GM23248 (cell line): Measurements from ENCODE around the gene NEBL.

Experiments used
- EZH2 ChIP-seq: fragments of 200-600 bp; sonication (generic); IDR thresholded peaks from 2 replicates; pipeline ENCODE4 v1.6.1; 2018; ENCODE audit warnings: antibody characterized with exemption, mild to moderate bottlenecking; ENCODE audit not compliant: insufficient read depth, poor library complexity, severe bottlenecking
- EZH2phosphoT487 ChIP-seq: fragments of 200-600 bp; sonication (generic); IDR thresholded peaks from 2 replicates; pipeline ENCODE4 v1.6.1; 2018; ENCODE audit warnings: antibody characterized with exemption, moderate library complexity, mild to moderate bottlenecking, low read depth; ENCODE audit not compliant: insufficient read depth

DNA sequence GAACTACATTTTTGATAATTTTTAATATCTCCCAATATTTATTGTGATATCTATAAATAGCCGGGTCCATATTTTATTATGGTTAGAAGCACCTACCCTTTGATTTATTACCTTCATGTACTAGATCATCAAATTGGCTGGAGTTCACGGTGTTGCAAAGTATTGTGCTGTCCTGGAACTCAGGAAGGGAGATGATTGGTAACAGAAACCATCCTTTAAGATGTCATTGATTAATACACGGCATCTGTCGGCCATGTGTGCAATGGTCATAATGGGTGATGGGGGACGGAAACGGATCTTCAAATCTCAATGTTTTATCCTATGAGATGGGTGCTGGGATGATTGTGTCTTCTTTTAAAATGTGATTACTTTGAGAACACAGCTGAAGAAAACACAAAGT lies 157.0 kb downstream of the NEBL start:
- no peak for TF ChIP-seq EZH2
- no peak for TF ChIP-seq EZH2phosphoT487
